Myocyte (in vitro differentiated cells): ENCODE measurements around the gene LAIR2. TPM values are rescaled to one million over a fixed set of nuclear protein-coding genes. Genes with fewer than 3 reads are reported as not detected.
A peak's percentile ranks its signal among the peaks of the same experiment; 100 is the strongest.

Source experiments
- DNase-seq: peaks from one replicate; pipeline ENCODE4 v3.0.0-alpha.2; 2012; ENCODE audit warnings: low read depth
- total RNA-seq: library from RNA; depleted of rRNA; stranded (reverse); fragments of >200 nt; gene quantifications from 2 replicates; pipeline ENCODE4 v1.2.3, GENCODE V29; 2014

The LAIR2 gene
- total RNA-seq, 1 donor from 2014 or later: not detected

- no peak for DNase-seq
Measured at GRCh38 chr19:54532528-54532927, 29.9 kb downstream of the LAIR2 start.

DNA sequence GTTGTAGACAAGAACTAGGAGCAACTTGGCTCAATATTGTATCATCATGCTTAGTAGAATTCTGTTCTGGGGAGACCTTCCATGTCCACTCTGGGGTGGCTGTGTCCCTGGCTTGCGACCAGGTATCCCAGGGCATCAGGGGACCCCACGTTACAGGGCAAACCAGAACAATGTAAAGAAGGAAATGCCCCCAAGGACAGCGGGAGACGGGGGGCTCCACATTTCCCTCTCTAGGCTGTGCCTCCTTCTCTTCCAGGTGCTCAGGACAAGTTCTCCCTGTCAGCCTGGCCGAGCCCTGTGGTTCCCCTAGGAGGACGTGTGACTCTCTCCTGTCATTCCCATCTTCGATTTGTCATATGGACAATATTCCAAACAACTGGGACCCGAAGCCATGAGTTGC, 30.8 kb downstream of the LAIR2 start:
- DNase-seq: no peak

DNA sequence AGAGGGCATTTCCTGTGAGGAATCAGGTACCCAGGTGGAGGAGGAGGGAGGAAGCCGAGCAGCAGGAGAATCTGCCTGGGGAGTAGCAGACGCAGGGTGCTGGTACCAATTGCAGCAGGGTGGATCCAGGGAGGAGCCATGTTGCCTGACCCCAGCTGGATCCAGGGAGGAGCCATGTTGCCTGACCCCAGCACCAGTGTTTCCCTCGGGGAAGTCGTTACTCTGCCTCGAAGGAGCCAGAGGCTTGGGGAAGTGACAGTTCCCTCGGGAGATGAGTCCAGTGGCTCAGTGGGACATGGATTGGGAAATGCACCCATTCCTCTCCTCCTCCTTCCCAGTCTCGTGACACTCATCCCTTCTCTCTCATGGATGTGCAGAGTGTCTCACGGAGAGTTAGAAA, 31.5 kb downstream of the LAIR2 start:
- no peak for DNase-seq

DNA sequence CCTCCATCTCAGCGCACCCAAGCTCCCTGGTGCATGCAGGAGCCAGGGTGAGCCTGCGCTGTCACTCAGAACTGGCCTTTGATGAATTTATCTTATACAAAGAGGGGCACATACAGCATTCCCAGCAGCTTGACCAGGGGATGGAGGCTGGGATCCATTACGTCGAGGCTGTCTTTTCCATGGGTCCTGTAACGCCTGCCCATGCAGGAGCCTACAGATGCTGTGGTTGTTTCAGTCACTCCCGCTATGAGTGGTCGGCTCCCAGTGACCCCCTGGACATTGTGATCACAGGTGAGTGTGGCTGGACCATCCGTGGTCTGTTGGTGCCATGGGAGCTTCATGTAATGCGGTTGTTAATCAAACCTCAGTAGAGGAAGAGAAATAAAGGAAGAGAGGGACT, 33.0 kb downstream of the LAIR2 start:
- no peak for DNase-seq

DNA sequence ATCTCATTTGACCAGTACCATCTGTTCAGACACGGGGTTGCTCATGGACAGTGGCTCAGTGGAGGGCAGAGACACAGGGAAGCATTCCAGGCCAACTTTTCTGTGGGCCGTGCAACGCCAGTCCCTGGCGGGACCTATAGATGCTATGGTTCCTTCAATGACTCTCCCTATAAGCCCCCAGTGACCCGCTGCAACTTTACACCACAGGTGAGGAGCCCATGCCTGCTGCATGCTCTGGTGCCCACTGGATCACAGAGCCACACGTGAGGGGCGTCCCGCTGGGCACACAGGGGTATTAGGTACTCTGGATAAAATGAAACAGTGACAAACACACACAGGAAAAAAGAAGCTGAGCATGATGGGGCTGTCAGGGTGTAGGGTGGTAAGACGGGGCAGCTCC, 34.3 kb downstream of the LAIR2 start:
- DNase-seq: no peak

- no peak for DNase-seq
Measured at GRCh38 chr19:54541712-54542111, 39.1 kb downstream of the LAIR2 start.

GRCh38 chr19:54548806-54549205, 46.2 kb downstream of the LAIR2 start:
- DNase-seq: no peak

- DNase-seq: no peak
Measured at GRCh38 chr19:54549224-54549623, 46.6 kb downstream of the LAIR2 start.

- DNase-seq: no peak
Measured at GRCh38 chr19:54551293-54551692, 48.7 kb downstream of the LAIR2 start.

DNA sequence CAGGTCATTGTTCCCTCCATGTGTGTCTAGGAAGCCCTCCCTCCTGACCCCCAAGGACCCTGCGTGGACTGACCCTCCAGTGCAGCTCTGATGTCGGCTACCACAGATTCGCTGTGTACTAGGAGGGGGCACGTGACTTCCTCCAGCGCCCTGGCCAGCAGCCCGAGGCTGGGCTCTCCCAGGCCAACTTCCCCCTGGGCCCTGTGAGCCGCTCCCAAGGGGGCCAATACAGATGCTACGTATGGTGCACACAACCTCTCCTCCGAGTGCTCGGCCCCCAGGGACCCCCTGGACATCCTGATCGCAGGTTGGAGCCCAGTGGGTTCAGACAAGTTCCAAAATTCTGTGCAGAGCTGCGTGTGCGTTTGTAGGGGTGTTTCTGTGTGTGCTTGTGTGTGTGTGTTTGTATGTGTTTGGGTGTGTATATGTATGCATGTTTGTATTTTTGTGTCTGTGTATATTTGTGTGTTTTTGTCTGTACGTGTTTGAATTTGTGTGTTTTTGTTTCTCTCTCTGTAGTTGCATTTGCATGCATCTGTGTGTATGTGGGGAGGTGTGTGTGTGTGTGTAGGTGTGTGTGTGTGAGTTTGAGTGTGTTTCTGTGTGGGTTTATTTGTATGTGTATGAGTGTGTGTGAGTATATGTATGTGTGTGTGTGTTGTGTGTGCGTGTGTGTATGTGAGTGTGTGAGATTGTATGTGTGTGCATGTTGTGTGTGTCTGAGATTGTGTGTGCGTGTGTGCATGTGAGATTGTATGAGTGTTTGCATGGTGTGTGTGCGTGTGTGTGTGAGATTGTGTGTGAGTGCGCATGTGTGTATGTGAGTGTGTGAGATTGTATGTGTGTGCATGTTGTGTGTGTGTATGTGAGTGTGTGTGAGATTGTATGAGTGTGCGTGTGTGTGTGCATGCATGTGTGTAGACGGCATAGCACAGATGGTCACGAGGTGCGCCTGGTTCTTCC, 49.6 kb downstream of the LAIR2 start:
- no peak for DNase-seq

DNA sequence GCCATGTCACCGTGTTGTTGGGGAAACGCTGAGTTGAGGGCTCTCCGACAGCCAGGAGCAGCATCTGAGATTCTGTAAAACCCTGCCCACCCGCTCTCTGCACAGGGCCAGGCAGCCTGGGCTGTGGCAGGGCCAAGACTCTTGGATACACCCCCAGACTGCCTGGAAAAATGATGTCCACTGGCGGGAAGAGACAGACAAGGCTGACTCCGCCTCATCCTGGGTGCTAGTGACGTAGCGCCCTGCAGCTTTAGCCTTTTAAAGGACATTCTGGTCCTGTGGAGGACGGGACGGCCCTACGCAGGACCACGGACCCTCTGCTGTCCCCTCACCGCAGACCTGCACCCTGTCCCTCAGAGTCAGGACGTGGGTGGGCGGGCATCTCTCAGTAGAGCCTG, 50.3 kb downstream of the LAIR2 start:
- DNase-seq: no peak

DNA sequence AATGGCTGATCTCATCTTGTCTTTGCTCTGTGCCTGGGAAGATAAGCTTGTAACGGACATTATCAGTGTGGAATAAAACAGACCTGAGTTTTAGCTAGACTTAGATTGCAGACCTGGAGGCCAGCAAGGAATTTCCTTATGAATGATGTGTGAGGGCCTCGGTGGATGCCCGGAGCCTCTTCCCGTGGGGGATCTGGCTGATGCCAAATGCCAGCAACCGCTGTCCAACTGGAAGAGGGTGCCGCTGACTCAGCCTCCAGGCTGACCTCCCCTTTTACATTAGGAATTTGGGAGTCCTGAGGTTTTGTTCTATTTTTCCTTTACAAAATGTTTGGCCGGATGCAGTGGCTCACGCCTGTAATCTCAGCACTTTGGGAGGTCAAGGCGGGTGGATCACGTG, 51.4 kb downstream of the LAIR2 start:
- DNase-seq: no peak

DNA sequence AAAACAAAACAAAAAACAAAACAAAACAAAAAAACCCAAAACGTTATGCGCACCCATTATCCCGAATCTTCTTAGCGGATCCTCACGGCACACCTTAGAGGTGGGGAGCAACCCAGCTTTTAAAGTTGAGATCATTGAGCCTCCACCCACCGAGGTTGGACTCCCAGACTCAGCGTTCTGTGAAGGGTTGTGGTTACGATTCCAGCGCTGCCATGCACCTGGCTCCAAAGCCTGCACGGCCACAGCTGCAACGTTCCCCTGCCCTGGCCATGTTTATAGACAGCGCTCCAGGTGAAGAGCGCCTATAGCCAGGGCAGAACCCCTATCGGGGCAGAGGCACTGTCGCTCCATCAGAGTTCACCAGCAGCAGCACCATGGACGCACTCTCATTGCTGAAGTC, 52.3 kb downstream of the LAIR2 start:
- DNase-seq: no peak

GRCh38 chr19:54556194-54556593, 53.6 kb downstream of the LAIR2 start:
- no peak for DNase-seq

GRCh38 chr19:54558339-54558738, 55.7 kb downstream of the LAIR2 start:
- peak; percentile 41 for DNase-seq

Other genes with a start within 250 kb of the LAIR2 start
- gene LILRB5, start 245.6 kb upstream of the LAIR2 start, total RNA-seq: not detected in 2 replicates
- not detected in 2 replicates for gene LILRB2, start 221.7 kb upstream of the LAIR2 start, total RNA-seq
- not detected in 2 replicates for gene LILRA5, start 189.7 kb upstream of the LAIR2 start, total RNA-seq
- not detected in 2 replicates for gene LILRA4, start 163.7 kb upstream of the LAIR2 start, total RNA-seq
- not detected in 2 replicates for gene LAIR1, start 137.9 kb upstream of the LAIR2 start, total RNA-seq
- gene TTYH1, start 87.4 kb upstream of the LAIR2 start, total RNA-seq: not detected in 2 replicates
- gene LENG8, start 53.6 kb upstream of the LAIR2 start, total RNA-seq: 50.6 and 55.1 TPM in 2 replicates
- 5.2 and 6.9 TPM in 2 replicates for gene LENG9, start 39.1 kb upstream of the LAIR2 start, total RNA-seq
- gene CDC42EP5, start 29.5 kb upstream of the LAIR2 start, total RNA-seq: 4.4 and 6.2 TPM in 2 replicates
- not detected in 2 replicates for gene LILRA2, start 71.0 kb downstream of the LAIR2 start, total RNA-seq
- not detected in 2 replicates for gene LILRA1, start 90.8 kb downstream of the LAIR2 start, total RNA-seq
- not detected in 2 replicates for gene LILRB1, start 127.7 kb downstream of the LAIR2 start, total RNA-seq
- not detected in 2 replicates for gene LILRB4, start 160.2 kb downstream of the LAIR2 start, total RNA-seq
- not detected in 2 replicates for gene KIR3DL3, start 221.6 kb downstream of the LAIR2 start, total RNA-seq
- not detected in 2 replicates for gene KIR2DL3, start 235.7 kb downstream of the LAIR2 start, total RNA-seq